PFSK-1 (cell line): ENCODE measurements around the gene AGMO.

Source experiments
- FOXP2 ChIP-seq: optimal IDR thresholded peaks from 2 replicates; pipeline ENCODE3; 2011; ENCODE audit warnings: borderline replicate concordance, control low read depth, inconsistent platforms; ENCODE audit not compliant: insufficient read depth; ENCODE audit errors: extremely low read length, extremely low read depth
- POLR2AphosphoS5 ChIP-seq: IDR thresholded peaks from 2 replicates; pipeline ENCODE4 v1.6.1; 2012; ENCODE audit warnings: low read depth, mild to moderate bottlenecking, control low read depth, low read length, moderate library complexity
- REST ChIP-seq, 2 experiments: IDR thresholded peaks; 2 replicates each; pipeline versions ENCODE4 v1.6.1 to v1.8.0; 2011 to 2012; ENCODE audit warnings: low read depth in 2 of 2, low read length in 2 of 2, control low read depth in 1 of 2, inconsistent platforms in 1 of 2, mild to moderate bottlenecking in 1 of 2, moderate library complexity in 1 of 2; ENCODE audit not compliant: insufficient read depth in 1 of 2
- SIN3A ChIP-seq: IDR thresholded peaks from 2 replicates; pipeline ENCODE4 v1.6.1; 2012; ENCODE audit warnings: mild to moderate bottlenecking, low read length, moderate library complexity, borderline replicate concordance; ENCODE audit not compliant: insufficient read depth
- TAF1 ChIP-seq: IDR thresholded peaks from 2 replicates; pipeline ENCODE4 v1.6.1; 2012; ENCODE audit warnings: low read length, control low read depth, borderline replicate concordance; ENCODE audit not compliant: insufficient read depth

Gene AGMO

DNA sequence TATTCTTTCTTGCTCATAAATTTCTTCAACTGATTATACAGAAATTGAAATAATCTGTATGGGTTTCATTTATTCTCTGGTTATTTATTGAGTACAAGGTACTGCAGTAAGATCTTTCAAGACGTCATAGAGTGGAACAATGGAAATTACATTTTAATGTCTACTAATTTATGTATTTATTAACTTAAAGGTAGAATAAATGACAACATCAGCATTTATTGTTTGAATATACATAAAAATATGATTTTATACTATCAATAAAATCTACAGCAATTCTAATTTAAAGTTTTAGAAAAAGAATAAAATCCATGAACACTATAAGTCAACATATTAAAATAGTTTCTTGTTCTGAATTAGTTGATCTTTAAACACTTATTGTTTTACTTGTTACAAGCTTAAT is 158.5 kb downstream of the AGMO start:
- no peak for TF ChIP-seq POLR2AphosphoS5
- TF ChIP-seq TAF1 = no peak
- no peak for TF ChIP-seq SIN3A
- TF ChIP-seq REST (IDR thresholded peaks at IDR 0.05; ENCODE audit: insufficient read depth in 1 of 2, low read depth in 2 of 2, low read length in 2 of 2) = no peak
- no peak for TF ChIP-seq FOXP2

DNA sequence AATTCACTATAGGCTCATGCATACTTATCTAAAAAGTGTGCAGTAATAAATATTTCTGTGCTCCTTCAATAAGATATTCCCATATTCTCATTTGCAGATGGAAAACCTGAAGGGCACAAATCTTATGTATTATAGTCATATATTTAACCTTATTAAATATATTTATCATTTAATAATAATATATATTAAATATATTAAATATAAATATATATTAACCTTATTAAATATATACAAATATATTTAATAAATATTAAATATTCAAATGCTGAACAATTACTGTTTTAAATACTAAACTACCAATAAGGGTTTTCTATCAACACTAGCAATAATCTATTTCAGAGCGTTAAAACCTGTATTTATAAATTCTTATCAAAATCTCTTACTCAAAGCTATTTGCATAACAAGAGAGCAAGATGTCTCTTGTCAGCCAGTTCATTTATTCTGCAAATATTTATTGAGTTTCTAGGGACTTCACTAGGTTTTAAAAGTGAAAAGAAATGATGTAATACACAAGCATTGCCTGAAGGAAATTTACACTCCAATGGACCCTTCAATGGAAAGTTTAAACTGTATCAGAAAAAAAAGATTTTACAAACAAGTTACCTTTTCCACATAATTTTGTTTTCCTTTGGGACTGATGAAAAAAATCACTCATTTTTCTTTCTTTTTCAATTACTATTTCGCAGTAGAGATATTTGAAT is 159.2 kb downstream of the AGMO start:
- TF ChIP-seq SIN3A (no peak), TAF1 (no peak), REST (IDR thresholded peaks at IDR 0.05; ENCODE audit: insufficient read depth in 1 of 2, low read depth in 2 of 2, low read length in 2 of 2) (no peak), FOXP2 (no peak), POLR2AphosphoS5 (no peak)

DNA sequence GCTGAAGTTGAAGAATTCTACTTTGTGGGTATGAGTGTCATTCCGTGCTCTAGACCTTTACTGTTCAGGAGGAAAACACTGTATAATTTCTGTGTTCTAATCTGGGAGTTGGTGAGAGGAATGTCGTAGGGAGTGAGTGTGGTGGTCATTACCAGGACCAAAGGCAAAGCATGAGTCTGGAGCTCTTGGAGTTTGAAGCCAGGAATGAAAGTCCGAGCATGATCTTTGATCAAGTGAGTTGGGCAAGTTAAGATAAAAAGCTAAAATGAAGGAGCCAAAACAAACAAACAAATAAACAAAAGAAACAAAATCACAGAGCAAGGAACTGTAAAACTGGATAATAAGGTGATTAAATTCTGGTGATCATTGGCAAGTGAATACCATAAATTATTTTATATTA is 161.4 kb downstream of the AGMO start:
- TF ChIP-seq POLR2AphosphoS5 = no peak

DNA sequence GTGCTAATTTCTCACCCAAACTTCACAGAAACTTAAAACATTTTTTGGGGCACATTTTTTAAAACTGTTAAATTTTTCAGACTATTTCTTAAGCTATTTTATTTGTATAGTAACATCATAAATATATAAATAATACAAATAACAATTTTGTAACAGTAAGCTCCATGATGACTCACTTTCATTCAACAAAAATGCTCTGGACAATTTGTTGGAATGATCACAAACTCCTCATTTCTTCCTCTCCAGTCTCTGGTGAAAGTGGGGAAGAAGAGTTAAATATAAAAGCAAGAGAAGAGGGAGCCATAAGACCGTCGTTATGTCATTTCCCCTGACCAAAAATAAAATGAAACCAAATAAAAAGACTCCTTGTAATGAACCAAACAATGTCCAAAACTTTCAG is 162.4 kb downstream of the AGMO start:
- TF ChIP-seq REST (IDR thresholded peaks at IDR 0.05; ENCODE audit: insufficient read depth in 1 of 2, low read depth in 2 of 2, low read length in 2 of 2) (no peak), SIN3A (no peak), TAF1 (no peak), POLR2AphosphoS5 (no peak), FOXP2 (no peak)

GRCh38 chr7:15397922-15398760 is 163.7 kb downstream of the AGMO start:
- TF ChIP-seq FOXP2 = no peak
- no peak for TF ChIP-seq TAF1
- no peak for TF ChIP-seq POLR2AphosphoS5
- no peak for TF ChIP-seq SIN3A
- no peak for TF ChIP-seq REST (IDR thresholded peaks at IDR 0.05; ENCODE audit: insufficient read depth in 1 of 2, low read depth in 2 of 2, low read length in 2 of 2)
